WI38 (cell line): ENCODE data around the gene KCNQ1OT1.

Experiments used
- H3K4me3 ChIP-seq: 2 replicates; pipeline ENCODE4 v1.5.1; 2011; ENCODE audit warnings: low read depth, mild to moderate bottlenecking, control low read depth, low read length
- CTCF ChIP-seq: IDR thresholded peaks from 2 replicates; pipeline ENCODE4 v1.5.1; 2012; ENCODE audit warnings: low read depth, mild to moderate bottlenecking, control low read depth, low read length

KCNQ1OT1 gene

GRCh38 chr11:2691991-2692875, 7.6 kb downstream of the KCNQ1OT1 start:
- no peak overlapping the region for H3K4me3 ChIP-seq
- TF ChIP-seq CTCF: no peak

- TF ChIP-seq CTCF: no peak
- no peak overlapping the region for H3K4me3 ChIP-seq
Observed at GRCh38 chr11:2691355-2691761, 8.4 kb downstream of the KCNQ1OT1 start.

- TF ChIP-seq CTCF: no peak
- H3K4me3 ChIP-seq: no peak overlapping the region
Observed at GRCh38 chr11:2690596-2691354, 9.0 kb downstream of the KCNQ1OT1 start.

- no peak for TF ChIP-seq CTCF
- H3K4me3 ChIP-seq: no peak overlapping the region
Observed at GRCh38 chr11:2689651-2690575, 9.9 kb downstream of the KCNQ1OT1 start.

GRCh38 chr11:2688381-2689231, 11.2 kb downstream of the KCNQ1OT1 start:
- H3K4me3 ChIP-seq: no peak overlapping the region
- no peak for TF ChIP-seq CTCF

- no peak overlapping the region for H3K4me3 ChIP-seq
- TF ChIP-seq CTCF: no peak
Observed at GRCh38 chr11:2687782-2688191, 12.0 kb downstream of the KCNQ1OT1 start.
